Retinal pigment epithelial cell (primary cell): ENCODE results near the gene PI4K2B.
A peak's percentile ranks its signal among the peaks of the same experiment; 100 is the strongest.
"Not testable (repeated sequence)": the region's sequence is repeated elsewhere in the genome, so short reads cannot be mapped to it uniquely, and the experiment has no call there.

Source experiments
- DNase-seq: peaks from one replicate; pipeline ENCODE4 v3.0.0-alpha.2; 2010; ENCODE audit warnings: low read depth
- H3K4me3 ChIP-seq: 2 replicates; pipeline ENCODE4 v1.5.1; 2011; ENCODE audit warnings: mild to moderate bottlenecking, low read length, control low read depth, moderate library complexity
- CTCF ChIP-seq: conservative IDR thresholded peaks from 2 replicates; pipeline ENCODE4 v1.5.1; 2011; ENCODE audit warnings: low read depth, low read length, control low read depth, inconsistent platforms

The PI4K2B gene

DNA sequence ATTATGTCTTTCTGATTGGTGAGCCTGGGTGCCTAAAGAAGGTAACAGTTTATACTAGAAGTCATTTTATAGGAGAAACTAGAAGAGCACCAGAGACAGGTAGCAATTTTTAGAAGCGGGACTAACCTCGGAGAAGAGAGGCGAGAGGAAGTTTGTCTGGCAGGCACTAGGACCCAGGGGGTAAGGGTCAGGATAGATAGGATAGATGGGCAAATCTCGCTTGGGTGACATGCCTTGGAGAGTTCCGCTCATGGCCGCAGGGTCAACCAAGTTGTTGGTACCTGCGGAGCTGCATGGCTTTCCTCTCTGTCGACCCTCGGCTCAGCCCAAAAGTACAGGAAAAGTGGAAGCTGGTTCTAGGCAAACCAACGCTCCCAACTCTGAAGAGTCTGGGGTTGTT lies 11.3 kb downstream of the PI4K2B start:
- H3K4me3 ChIP-seq: no peak overlapping the region
- no peak for TF ChIP-seq CTCF
- DNase-seq: no peak

- no peak for DNase-seq
- H3K4me3 ChIP-seq: no peak overlapping the region
- TF ChIP-seq CTCF: no peak
Observed at GRCh38 chr4:25246680-25247611, 13.1 kb downstream of the PI4K2B start.

GRCh38 chr4:25248875-25249274 lies 15.0 kb downstream of the PI4K2B start:
- H3K4me3 ChIP-seq, DNase-seq: not testable (repeated sequence)

- DNase-seq, H3K4me3 ChIP-seq: not testable (repeated sequence)
Observed at GRCh38 chr4:25249494-25249893, 15.7 kb downstream of the PI4K2B start.

DNA sequence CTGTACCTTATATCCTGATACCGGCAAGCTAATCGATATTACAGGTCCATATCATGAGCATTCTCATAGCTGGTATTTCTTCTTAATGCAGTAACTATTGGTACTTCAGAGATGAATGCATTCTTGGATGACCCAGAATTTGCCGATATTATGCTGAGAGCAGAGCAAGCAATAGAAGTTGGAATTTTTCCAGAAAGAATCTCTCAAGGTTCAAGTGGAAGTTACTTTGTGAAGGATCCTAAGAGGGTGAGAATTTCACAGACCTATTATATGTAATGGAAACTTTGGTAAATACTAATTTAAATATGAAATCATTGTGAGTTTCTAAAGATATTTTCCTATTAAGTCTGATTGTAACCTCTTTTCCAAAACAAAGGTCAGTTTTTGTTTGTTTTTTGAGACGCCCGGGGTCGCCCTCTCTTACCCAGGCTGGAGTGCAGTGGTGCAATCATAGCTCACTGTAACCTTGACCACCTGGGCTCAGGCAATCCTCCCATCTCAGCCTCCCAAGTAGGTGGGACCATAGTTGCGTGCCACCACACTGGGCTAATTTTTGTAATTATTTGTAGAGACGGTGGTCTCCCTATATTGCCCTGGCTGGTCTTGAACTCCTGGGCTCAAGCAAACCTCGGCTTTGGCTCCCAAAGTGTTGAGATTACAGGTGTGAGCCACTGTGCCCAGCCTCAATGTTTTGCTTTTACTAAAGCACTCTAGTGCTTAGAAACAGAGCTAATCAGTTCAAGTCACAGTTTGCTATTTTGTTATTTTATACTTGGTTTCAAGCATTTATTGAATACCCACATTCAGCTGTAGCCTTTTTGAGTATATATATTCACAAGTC lies 18.6 kb downstream of the PI4K2B start:
- no peak for TF ChIP-seq CTCF

DNA sequence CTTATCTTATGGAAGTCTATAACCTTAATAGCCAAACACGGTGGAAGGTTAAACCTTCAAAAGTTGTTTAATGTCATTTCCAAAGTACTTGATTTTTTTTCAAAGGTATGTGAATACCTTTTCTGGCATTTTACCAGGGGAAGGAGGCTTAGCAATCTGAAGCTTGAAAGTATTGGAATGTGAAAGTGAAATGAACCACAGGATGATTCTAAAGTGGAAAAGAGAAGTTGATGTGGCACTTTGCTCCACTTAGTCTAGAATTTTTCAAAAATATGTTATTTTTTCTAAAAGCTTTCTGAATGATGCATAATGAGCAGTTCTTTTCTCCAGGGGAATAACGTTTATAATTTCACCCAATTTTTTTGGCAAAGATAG lies 19.2 kb downstream of the PI4K2B start:
- DNase-seq: peak; percentile 21
- H3K4me3 ChIP-seq: no peak overlapping the region
- no peak for TF ChIP-seq CTCF

More for the DNA sequence above, 18.6 kb downstream of the PI4K2B start:
- DNase-seq: no peak
- no peak overlapping the region for H3K4me3 ChIP-seq

DNA sequence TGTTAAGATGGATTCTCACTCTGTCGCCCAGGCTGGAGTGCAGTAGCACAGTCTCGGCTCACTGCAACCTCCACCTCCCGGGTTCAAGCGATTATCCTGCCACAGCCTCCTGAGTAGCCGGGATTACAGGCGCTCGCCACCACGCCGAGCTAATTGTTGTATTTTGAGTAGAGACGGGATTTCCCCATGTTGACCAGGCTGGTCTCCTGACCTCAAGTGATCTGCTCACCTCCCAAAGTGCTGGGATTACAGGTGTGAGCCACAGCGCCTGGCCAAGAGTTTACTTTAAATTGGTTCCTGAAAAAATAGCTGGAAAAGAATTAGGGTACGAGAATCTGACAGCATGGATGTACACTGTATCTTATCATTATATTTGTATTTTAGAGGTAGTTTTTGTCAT lies 20.0 kb downstream of the PI4K2B start:
- DNase-seq, H3K4me3 ChIP-seq: not testable (repeated sequence)

DNA sequence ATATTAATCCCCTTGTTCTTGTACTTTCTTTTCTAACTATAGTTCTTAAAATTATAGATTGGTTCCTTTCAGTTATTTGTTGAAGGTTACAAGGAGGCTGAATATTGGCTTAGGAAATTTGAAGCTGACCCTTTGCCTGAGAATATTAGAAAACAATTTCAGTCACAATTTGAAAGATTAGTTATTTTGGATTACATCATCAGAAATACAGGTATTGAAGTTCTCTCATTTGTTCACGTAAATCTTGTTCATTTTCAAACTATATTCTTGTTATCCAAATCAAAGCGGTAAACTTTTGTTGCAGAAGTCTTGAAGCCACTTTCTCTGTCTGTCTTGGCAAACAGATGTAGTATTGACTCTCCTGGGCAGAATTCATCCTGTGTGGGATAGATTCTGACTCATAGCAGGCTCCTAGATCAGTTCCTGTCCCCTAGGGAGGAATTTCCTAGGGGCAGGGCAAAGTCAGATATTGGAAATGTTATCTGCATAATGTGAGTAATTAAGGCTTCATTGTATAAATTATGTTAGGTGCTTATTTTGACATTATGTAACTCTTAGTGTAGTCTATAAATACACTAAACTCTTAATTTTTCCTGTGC lies 25.2 kb downstream of the PI4K2B start:
- H3K4me3 ChIP-seq: no peak overlapping the region
- no peak for TF ChIP-seq CTCF
- DNase-seq: no peak
